GM18868 (cell line): ENCODE results near the gene SP5.
"Not testable (repeated sequence)": the region's sequence is repeated elsewhere in the genome, so short reads cannot be mapped to it uniquely, and the experiment has no call there.

Source experiments
- ATAC-seq: cut with Tn5 transposase; IDR thresholded peaks from one replicate; pipeline ENCODE4 v1.9.1; 2021; ENCODE audit warnings: mild to moderate bottlenecking, moderate library complexity; ENCODE audit not compliant: unreplicated experiment

The SP5 gene

GRCh38 chr2:170715062-170715931, at the start of gene SP5:
TSS of gene SP5 (plus strand) at chr2:170715337. CDS start at chr2:170715513, 176 bp downstream.
- no peak for ATAC-seq

GRCh38 chr2:170665743-170666142, 49.4 kb upstream of the SP5 start:
- ATAC-seq, result no peak

GRCh38 chr2:170669909-170670308, 45.2 kb upstream of the SP5 start:
- no peak for ATAC-seq

- ATAC-seq, result no peak
These were observed 44.5 kb upstream of the SP5 start for GRCh38 chr2:170670651-170671050.

- no peak for ATAC-seq
These were observed 44.1 kb upstream of the SP5 start for GRCh38 chr2:170671079-170671478.

GRCh38 chr2:170674282-170674681, 40.9 kb upstream of the SP5 start:
- ATAC-seq, result not testable (repeated sequence)

GRCh38 chr2:170675701-170676100, 39.4 kb upstream of the SP5 start:
- no peak for ATAC-seq

GRCh38 chr2:170679607-170680079, 35.5 kb upstream of the SP5 start:
- ATAC-seq, result no peak

- peak; percentile 82 for ATAC-seq
These were observed 34.8 kb upstream of the SP5 start for GRCh38 chr2:170680172-170680941.

- ATAC-seq, result no peak
These were observed 33.8 kb upstream of the SP5 start for GRCh38 chr2:170681311-170681710.

GRCh38 chr2:170685591-170685990, 29.5 kb upstream of the SP5 start:
- ATAC-seq, result no peak

- no peak for ATAC-seq
These were observed 25.7 kb upstream of the SP5 start for GRCh38 chr2:170689481-170689880.

- ATAC-seq, result no peak
These were observed 24.5 kb upstream of the SP5 start for GRCh38 chr2:170690640-170691039.

GRCh38 chr2:170694316-170694715, 20.8 kb upstream of the SP5 start:
- ATAC-seq, result no peak

- no peak for ATAC-seq
These were observed 19.4 kb upstream of the SP5 start for GRCh38 chr2:170695521-170696410.

- ATAC-seq, result no peak
These were observed 18.2 kb upstream of the SP5 start for GRCh38 chr2:170696948-170697347.

- no peak for ATAC-seq
These were observed 14.1 kb upstream of the SP5 start for GRCh38 chr2:170701011-170701410.

GRCh38 chr2:170703776-170704476, 11.2 kb upstream of the SP5 start:
- no peak for ATAC-seq

GRCh38 chr2:170707821-170708795, 7.0 kb upstream of the SP5 start:
- no peak for ATAC-seq
